Retina (tissue), 1 donor: Measurements from ENCODE around the gene DTX3.
"Not testable (repeated sequence)": the region's sequence is repeated elsewhere in the genome, so short reads cannot be mapped to it uniquely, and the experiment has no call there.

Experiments
- DNase-seq: peaks from one replicate; pipeline ENCODE4 v3.0.0-alpha.2; 2016

Gene DTX3, protein sequence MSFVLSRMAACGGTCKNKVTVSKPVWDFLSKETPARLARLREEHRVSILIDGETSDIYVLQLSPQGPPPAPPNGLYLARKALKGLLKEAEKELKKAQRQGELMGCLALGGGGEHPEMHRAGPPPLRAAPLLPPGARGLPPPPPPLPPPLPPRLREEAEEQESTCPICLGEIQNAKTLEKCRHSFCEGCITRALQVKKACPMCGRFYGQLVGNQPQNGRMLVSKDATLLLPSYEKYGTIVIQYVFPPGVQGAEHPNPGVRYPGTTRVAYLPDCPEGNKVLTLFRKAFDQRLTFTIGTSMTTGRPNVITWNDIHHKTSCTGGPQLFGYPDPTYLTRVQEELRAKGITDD

DNA sequence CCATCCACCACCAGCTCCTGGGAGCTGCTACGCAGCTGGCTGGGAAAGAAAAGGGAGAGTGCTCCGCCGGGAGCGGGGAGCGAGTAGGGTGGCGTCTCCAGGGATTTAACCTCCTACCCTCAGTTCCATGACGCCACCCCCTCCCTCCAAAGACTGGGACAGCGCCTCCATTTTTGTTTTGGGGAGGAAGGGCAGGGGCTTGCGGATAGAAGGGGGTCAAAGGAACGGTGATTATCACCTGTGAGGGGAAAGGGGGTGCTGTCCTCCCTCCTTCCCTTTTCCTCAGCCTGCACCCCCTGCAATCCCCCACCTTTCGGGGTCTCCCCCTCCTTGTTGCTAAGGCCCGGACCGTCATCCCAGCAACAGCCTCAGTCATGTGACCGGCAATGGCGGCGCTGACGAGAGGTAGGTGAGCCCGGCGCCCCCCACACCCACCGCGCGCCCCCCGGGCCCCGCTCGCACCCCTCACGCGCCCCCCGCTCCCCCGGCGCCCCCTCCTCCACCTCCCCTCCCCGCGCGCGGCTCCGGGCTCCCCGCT is at the start of gene DTX3:
TSS of gene DTX3 (plus strand) at position 371 of the 538 bp plus-strand sequence. CDS start 1,694 bp downstream, outside the sequence.
- peak; percentile 71 for DNase-seq

DNA sequence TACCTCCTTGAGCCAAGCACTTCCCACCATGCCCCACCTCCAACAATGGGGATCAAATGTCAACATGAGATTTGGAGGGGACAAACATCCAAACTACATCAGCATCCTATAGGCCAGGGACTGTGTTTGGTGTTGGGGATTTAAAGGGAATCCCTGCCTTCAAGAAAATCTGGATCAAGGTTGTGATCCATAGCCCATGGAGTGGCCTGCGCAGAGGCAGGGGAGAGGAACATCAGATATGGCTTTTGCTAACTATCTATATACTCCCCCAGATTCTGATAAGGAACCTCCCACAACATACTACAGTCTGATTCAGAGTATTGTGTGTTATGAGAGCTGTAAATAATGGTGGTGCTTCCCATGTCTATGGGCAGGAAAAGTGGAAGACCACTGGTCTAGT is 49.7 kb upstream of the DTX3 start:
- no peak for DNase-seq

DNA sequence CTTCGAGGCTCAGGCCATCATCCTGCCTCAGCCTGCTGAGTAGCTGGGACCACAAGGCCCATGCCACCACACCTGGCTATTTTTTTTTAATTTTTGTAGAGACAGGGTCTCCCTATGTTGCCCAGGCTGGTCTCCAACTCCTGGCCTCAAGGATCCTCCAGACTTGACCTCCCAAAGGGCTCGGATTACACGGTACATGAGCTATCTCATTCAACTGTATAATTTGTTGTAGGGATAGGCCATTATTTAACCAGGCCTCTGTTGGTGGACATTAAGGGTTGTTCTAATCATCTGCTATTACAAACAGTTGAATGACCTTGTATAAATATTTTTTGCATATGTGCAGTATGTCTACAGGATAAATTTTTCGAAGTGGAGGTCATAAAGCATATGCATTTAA is 45.8 kb upstream of the DTX3 start:
- DNase-seq, result no peak

DNA sequence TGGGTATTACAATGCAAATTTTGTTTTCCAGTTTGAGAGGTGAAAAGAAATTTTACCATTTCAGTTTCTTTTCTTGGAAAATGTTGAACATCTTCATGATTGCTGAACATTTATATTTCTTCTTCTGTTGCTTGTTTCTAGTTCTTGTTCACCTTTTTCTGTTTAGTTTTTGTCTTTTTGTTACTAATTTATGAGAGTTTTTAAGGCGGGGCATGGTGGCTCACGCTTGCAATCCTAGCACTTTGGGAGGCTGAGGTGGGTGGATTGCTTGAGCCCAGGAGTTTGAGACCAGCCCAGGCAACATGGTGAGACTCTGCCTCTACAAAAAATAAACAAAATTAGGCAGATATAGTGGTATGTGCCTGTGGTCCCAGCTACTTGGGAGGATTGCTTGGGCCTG is 44.1 kb upstream of the DTX3 start:
- no peak for DNase-seq

DNA sequence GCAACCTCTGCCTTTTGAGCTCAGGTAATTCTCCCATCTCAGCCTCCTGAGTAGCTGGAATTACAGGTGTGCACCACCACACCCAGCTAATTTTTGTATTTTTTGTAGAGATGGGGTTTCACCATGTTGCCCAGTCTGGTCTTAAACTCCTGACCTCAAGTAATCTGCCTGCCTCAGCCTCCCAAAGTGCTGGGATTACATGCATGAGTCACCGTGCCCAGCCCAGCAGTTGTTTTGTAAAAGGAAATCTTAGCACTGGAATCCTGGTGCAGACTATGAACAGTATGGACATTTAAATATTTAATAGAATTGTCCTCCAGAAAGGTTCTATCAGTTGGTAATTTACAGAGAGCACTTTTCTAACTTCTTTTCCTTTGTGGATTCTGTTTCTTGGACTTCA is 43.5 kb upstream of the DTX3 start:
- DNase-seq, result not testable (repeated sequence)

DNA sequence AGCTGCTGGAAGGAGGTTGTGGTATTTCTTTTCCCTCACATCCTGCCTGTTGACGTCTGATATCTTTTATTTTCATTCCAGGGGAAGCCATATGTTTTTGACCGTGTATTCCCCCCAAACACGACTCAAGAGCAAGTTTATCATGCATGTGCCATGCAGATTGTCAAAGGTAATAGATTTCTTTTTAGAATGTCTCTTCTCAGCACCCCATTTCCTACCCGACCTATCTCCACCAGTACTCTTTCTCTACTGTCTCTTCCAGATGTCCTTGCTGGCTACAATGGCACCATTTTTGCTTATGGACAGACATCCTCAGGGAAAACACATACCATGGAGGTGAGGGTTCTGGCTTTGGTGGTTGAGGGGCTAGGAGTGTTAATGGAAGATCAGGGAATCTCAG is 41.3 kb upstream of the DTX3 start:
- DNase-seq, result no peak

DNA sequence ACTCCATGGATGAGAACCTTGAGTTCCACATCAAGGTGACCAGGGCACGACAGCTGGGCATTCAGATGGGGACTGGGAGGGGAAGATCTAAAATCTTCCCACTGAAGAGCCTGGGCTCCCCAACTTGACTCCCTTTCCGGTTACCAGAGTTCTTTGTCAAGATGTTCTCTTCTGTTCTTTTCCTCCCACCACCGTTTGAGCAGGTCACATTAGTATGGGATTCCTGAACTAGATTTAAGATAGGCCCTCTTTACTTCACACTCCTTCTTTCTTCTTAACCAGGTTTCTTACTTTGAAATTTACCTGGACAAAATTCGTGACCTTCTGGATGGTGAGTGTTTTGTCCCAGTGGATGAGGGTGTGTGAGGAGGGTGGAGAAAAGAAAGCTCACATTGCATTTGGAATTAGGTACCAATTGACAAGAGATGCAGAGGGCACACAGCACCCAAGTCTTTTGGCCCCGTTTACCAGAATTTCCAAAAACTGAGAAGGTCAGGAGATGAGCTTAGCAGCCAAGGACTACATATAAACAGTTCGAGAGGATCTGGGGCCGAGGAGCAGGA is 40.4 kb upstream of the DTX3 start:
- no peak for DNase-seq

DNA sequence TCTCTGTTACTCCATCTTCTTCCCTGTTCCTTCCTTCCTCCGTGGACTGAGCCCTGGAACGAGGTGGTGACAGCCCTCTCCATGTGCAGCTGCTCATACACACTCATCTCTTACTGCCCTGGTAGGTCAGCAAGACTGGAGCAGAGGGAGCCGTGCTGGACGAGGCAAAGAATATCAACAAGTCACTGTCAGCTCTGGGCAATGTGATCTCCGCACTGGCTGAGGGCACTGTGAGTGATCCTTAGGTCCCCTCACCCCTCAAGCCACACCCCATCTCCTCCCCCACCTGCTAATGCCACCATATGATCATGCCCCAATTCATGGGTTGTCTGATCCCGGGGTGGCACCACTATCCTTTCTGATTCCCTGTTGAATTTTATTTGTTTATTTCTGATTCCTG is 35.8 kb upstream of the DTX3 start:
- DNase-seq, result no peak

DNA sequence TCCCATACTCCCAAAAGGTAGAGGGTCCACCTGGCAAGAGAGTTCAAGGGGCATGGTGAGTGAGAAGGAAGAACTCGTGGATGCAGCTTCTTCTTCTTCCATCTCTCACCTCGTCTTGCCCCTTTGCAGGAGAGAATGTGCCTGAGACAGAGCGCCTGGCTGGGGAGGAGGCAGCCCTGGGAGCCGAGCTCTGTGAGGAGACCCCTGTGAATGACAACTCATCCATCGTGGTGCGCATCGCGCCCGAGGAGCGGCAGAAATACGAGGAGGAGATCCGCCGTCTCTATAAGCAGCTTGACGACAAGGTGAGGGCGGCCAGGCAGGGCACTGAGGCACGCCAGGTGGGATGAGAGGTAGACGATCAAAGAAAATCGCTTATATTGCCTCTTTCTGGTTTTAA is 34.8 kb upstream of the DTX3 start:
- DNase-seq, result no peak

DNA sequence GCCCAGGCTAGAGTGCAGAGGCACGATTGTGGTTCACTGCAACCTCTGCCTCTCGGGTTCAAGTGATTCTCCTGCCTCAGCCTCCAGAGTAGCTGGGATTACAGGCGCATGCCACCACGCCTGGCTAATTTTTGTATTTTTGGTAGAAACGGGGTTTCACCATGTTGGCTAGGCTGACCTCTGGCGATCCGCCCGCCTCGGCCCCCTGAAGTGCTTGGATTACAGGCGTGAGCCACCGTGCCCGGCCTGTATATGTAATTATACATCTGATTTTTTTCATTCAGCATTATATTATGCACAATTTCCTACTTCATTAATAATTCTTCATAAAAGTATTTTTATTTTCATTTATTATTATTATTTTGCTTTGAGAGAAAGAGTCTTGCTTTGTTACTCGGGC is 34.2 kb upstream of the DTX3 start:
- DNase-seq, result not testable (repeated sequence)

DNA sequence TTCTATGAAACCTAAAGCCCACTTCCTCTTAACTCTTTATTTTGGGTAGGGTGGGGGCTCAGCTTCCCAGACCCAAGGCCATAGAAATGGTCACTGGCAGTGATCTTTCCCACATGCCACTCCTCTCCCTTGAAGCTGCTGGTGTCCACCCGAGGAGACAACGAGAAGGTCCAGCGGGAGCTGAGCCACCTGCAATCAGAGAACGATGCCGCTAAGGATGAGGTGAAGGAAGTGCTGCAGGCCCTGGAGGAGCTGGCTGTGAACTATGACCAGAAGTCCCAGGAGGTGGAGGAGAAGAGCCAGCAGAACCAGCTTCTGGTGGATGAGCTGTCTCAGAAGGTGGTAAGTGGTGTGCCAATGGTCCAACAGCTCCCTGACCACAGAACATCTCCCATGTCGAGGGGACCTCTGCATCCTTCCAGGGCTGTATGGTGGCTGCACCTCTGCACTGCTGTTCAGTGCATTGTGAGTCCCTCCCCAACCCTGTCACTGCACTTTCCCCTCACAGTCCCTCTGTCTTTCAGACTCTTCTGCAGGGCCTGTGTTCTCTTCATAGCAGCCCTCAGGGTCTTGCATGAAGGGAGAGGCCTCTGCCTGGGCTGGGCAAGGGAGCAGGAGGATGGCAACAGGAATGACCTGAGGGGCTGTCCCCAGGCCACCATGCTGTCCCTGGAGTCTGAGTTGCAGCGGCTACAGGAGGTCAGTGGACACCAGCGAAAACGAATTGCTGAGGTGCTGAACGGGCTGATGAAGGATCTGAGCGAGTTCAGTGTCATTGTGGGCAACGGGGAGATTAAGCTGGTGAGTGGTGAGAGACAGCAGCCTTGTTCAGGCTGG is 32.5 kb upstream of the DTX3 start:
- no peak for DNase-seq

DNA sequence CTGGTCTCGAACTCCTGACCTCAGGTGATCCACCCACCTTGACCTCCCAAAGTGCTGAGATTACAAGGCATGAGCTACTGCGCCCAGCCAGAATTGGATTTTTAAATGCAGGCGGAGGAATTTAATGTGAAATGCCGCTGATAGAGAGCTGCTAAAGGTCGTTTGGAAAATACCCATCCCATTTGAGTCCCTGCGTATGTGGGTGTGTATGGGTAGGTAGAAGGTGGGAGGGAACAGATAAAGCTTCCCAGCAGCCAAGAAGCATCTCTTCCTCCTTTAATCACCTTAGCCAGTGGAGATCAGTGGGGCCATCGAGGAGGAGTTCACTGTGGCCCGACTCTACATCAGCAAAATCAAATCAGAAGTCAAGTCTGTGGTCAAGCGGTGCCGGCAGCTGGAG is 29.8 kb upstream of the DTX3 start:
- DNase-seq, result no peak

DNA sequence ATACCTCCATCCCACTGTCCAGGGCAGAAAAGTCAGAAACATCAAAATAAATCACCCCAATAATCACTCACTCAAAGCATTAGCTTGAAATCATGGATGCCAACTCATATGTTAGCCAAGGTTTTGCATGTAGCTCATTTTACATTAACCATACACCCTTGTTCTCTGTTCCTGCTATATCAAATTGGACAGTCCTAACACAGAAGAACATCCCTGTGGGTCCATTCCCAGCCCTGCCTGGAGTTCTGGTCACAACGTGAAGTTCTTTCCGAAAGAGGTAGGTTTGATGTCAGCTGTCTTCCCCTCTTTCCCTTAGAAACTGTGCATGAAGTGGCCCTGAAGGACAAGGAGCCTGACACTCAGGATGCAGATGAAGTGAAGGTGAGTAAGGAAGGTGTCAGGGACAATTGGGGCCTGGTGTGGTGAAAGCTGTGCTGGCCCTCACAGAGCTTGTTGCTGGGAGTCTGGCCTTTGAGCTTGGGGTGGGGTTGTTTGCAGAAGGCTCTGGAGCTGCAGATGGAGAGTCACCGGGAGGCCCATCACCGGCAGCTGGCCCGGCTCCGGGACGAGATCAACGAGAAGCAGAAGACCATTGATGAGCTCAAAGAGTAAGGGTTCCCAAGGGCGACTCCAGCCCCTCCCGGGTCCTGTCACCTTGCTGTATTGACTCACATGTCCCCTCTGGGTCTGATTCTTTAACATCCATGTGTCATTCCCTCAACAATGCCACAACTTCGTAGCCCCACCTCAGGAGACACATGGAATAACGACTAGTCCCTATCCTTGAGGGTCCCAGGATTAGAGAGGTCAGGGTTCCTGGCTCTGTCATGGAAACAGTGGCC is 28.6 kb upstream of the DTX3 start:
- DNase-seq, result no peak

DNA sequence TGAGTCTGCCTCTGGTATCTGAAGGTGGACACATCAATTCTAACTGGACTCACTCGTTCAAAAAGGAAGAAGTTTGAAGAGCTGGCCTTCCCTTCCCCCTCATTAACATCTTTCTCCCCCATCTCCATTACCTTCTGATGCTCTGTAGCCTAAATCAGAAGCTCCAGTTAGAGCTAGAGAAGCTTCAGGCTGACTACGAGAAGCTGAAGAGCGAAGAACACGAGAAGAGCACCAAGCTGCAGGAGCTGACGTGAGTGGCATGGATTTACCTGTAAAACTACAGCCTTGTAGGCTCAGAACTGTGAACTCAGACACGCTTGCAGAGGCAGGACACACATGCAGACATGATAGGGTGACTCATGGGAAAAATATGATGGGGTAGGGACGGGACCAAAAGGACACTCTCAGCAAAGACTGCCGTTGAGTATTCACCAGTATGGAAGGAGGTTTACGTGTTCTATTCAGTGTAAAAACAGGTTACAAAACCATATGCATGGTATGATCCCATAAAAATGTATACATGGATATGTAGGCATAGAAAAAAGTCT is 27.9 kb upstream of the DTX3 start:
- no peak for DNase-seq

DNA sequence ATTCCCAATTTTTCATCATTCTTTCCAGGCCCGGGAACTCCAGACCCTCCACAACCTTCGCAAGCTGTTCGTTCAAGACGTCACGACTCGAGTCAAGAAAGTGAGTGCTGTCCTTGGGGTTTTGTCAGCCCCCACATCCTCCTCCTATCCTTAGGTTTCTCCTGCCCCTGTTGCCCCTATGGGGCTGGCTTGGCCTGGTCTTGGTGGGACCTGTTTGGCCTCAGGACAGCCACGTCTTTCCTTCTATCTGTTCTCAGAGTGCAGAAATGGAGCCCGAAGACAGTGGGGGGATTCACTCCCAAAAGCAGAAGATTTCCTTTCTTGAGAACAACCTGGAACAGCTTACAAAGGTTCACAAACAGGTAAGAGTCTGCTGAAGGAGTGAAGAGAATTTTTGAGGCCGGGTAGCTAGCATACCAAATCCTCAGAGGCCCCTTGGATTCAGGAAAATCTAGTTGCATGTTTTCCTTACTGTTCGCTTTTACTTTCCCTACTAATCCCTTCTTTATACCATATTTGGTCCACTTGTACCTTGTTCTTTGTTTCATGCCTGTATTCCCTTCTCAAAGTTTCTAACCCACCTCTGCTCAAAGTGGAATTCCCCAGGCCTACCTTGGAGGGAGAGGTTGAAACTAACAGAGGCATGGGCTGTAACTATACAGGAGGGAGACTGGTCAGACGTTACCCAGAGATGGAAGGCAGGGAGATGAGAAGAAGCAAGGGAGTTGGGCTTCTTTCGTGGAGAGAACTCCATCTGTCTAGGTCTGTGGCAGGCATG is 26.5 kb upstream of the DTX3 start:
- DNase-seq, result no peak

DNA sequence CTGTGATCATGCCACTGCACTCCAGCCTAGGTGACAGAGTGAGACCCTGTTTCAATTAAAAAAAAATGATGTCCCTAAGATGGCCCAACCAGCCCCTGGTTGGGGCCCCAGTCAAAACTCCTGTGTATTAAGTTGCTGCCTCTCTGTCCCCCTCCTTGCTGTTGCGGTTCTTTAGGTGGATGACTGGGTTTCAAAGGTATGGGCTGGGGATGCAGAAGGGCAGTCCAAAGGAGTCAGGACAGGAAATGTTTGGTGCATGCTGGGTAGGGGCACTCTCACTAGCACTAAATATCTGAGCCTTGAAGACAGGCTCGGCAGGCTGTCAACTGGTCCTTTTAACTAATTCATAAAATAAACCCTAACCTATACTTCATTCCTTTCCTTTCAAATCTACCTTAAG is 25.6 kb upstream of the DTX3 start:
- no peak for DNase-seq

DNA sequence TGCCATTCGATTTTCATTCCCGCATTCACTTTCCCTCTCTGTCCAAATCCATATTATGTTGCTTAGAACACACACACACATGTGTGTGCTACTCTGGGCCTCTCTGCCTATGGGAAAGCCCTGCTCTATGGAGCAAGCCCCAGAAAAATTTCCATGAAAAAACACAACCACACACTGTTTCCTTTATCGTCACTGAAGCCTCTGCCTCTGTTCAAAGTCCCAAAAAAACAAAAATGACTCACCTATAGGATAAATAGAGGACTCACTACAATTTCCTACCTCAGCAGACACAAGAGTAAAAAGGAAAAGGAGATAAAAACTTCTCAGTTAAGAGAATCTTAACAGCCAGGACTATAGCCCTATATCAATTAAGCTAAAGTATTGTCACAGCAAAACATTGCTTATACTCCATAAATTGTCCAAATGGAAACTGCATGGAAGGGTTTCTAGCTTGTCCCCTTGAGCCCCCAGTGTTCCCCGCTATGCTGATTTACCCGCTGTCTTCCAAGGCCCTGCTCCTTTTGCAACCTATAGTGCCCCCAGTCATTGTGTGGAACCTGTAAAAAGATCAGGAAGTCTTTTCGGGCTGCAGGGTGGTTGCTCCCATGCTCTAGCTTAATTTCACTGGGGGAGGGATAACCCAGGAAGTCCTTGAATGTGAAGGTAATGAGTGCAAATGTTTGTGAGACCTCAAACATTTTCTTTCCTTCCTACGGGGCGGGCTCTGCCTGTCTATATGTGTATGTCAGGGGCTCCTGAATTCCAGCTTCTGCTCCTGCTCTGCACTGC is 24.8 kb upstream of the DTX3 start:
- no peak for DNase-seq

DNA sequence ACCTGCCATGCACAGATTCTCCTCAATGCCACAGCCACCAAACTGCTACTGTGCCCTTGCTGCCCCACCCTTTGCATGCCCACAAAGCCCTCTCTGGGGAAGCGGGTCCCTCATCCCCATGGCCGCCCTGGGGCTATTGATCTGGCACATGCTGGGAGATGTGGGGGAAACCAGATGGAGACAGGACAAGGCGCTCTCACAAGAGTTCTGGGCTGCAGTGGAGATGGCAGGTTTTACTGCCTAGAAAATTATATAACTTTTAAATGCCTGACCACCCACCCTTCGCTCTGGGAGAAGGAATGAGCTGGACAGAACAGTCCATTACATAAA is 24.2 kb upstream of the DTX3 start:
- DNase-seq, result no peak

DNA sequence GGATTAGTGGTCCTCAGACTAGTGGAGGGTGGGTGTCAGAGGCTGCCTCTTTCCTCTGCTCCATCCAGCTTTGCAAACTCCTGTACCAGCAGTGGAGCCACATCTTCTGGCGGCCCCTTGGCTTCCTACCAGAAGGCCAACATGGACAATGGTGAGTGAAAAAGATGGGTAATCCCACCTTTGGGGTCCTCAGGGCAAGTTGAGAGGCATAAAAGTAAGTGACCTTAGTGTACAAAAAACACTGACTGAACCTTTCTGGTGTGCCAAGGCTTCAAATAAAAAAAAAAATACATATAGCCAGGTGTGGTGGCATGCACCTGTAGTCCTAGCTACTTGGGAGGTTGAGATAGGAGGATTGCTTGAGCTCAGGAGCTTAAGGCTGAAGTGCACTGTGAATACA is 22.8 kb upstream of the DTX3 start:
- DNase-seq, result no peak

DNA sequence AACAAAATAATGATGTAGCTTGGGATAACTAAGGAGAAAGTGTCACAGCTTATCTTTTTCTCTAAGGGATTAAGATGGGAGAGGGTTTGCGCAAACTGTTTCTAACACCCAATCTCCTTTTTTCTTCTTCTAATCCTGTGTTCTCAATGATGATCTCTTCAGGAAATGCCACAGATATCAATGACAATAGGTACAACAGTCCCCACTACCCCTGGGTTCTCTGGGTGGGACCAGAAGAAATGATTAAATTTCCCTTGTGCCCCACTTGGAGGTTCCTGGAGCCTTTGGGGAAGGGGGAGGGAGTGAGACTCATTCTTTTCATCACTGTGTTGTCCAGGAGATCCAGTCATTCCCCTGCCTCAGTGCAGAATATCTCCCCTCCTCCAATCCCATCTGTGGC is 22.2 kb upstream of the DTX3 start:
- no peak for DNase-seq
